Measurements from ENCODE around the gene CNR1. TPM values are rescaled to one million over a fixed set of nuclear protein-coding genes. Genes with fewer than 3 reads are reported as not detected.

The CNR1 gene
- total RNA-seq, 1 experiment from 2014 or later = 0.13 TPM

- H3K9me3 ChIP-seq (ENCODE audit: control insufficient read depth, insufficient read depth, low read depth, low read length) = no peaks in the 10 kb centered on the region
- no peak for ATAC-seq
- no peaks in the 10 kb centered on the region for H3K4me1 ChIP-seq (ENCODE audit: control insufficient read depth, insufficient read depth, low read length)
- BruUV-seq (replicated peaks) = no TSS peak
- TF ChIP-seq POLR2AphosphoS5 (IDR thresholded peaks at IDR 0.05; ENCODE audit: low read depth, low read length) (no peak), REST (IDR thresholded peaks at IDR 0.05; ENCODE audit: insufficient read depth in 1 of 2, low read depth in 2 of 2, low read length in 1 of 2) (no peak), TCF7L2 (IDR thresholded peaks at IDR 0.05; ENCODE audit: low read depth, low read length) (no peak), CTCF (IDR thresholded peaks at IDR 0.05) (no peak), SIN3A (IDR thresholded peaks at IDR 0.05; ENCODE audit: borderline replicate concordance, insufficient read depth, low read depth, low read length) (no peak)
- in situ Hi-C loops (cut with HindIII; ENCODE audit: low pct_unique_long_range_greater_than_20kb, low sequenced_read_pairs) (no loop called here), intact Hi-C loops (cut with micrococcal nuclease; ENCODE audit: unreplicated experiment) (no loop called here)
- no peak overlapping the region for H3K27ac ChIP-seq (ENCODE audit: low read length)
- H3K36me3 ChIP-seq (ENCODE audit: control insufficient read depth, insufficient read depth, low read length) = no peaks in the 10 kb centered on the region
- no peaks in the 10 kb centered on the region; the same call in 1 of the 2 replicates for H3K27me3 ChIP-seq (ENCODE audit: control insufficient read depth, insufficient read depth, low read length)
- no peak overlapping the region for H3K4me3 ChIP-seq (ENCODE audit: low read depth in 2 of 2, low read length in 2 of 2)
- DNase-seq (ENCODE audit: low read depth, low spot score) = no peak
- POLR2A ChIA-PET = no interaction called here
- CTCF ChIA-PET = no interaction called here
These were observed 50.8 kb downstream of the CNR1 start for GRCh38 chr6:88115307-88115706.

GRCh38 chr6:88114838-88115237 lies 51.3 kb downstream of the CNR1 start:
- no TSS peak for BruUV-seq (replicated peaks)
- ChIA-PET POLR2A (no interaction called here), CTCF (no interaction called here)
- DNase-seq (ENCODE audit: low read depth, low spot score) (no peak), ATAC-seq (no peak)
- Histone ChIP-seq H3K36me3 (ENCODE audit: control insufficient read depth, insufficient read depth, low read length) (no peaks in the 10 kb centered on the region), H3K27ac (ENCODE audit: low read length) (no peak overlapping the region), H3K27me3 (ENCODE audit: control insufficient read depth, insufficient read depth, low read length) (no peaks in the 10 kb centered on the region; the same call in 1 of the 2 replicates), H3K4me3 (ENCODE audit: low read depth in 2 of 2, low read length in 2 of 2) (no peak overlapping the region), H3K9me3 (ENCODE audit: control insufficient read depth, insufficient read depth, low read depth, low read length) (no peaks in the 10 kb centered on the region), H3K4me1 (ENCODE audit: control insufficient read depth, insufficient read depth, low read length) (no peaks in the 10 kb centered on the region)
- no peak for TF ChIP-seq TCF7L2 (IDR thresholded peaks at IDR 0.05; ENCODE audit: low read depth, low read length)
- TF ChIP-seq SIN3A (IDR thresholded peaks at IDR 0.05; ENCODE audit: borderline replicate concordance, insufficient read depth, low read depth, low read length) = no peak
- TF ChIP-seq POLR2AphosphoS5 (IDR thresholded peaks at IDR 0.05; ENCODE audit: low read depth, low read length) = no peak
- TF ChIP-seq REST (IDR thresholded peaks at IDR 0.05; ENCODE audit: insufficient read depth in 1 of 2, low read depth in 2 of 2, low read length in 1 of 2) = no peak
- TF ChIP-seq CTCF (IDR thresholded peaks at IDR 0.05) = no peak
- intact Hi-C loops (cut with micrococcal nuclease; ENCODE audit: unreplicated experiment) (no loop called here), in situ Hi-C loops (cut with HindIII; ENCODE audit: low pct_unique_long_range_greater_than_20kb, low sequenced_read_pairs) (no loop called here)
